PC-9 (cell line): ENCODE measurements around the gene ACOXL. TPM values are rescaled to one million over a fixed set of nuclear protein-coding genes. Genes with fewer than 3 reads are reported as not detected.

ENCODE experiments used
- BruUV-seq: library from RNA; stranded (reverse); fragments of 400-500 nt; replicated peaks from 2 replicates; lab custom pipeline; 2021; lab: Mats Ljungman, UMichigan
- CTCF ChIA-PET: fragments of 300-600 bp; sonication (Branson Sonifier 250); formaldehyde crosslinking; loops from one replicate; lab custom pipeline; 2022; ENCODE audit warnings: antibody characterized with exemption; lab: Charles Lee
- POLR2A ChIA-PET: fragments of 300-600 bp; sonication (Branson Sonifier 250); formaldehyde crosslinking; loops from one replicate; lab custom pipeline; 2022; ENCODE audit warnings: antibody characterized with exemption; ENCODE audit not compliant: unreplicated experiment; lab: Charles Lee
- DNase-seq, 2 experiments: peaks; one replicate each; pipeline versions ENCODE4 v3.0.0 to v3.0.0-alpha.2; 2015 to 2022; ENCODE audit warnings: mixed read lengths in 1 of 2
- H2AFZ ChIP-seq: fragments of 200-600 bp; sonication (generic); 2 replicates; pipeline ENCODE4 v1.8.1; 2017; ENCODE audit warnings: antibody characterized with exemption
- H3F3A ChIP-seq: fragments of 200-600 bp; sonication (generic); 2 replicates; pipeline ENCODE4 v1.8.1; 2017; ENCODE audit warnings: antibody characterized with exemption, mild to moderate bottlenecking, low read depth; ENCODE audit not compliant: insufficient read depth
- H3K27ac ChIP-seq: fragments of 200-600 bp; sonication (generic); 2 replicates; pipeline ENCODE4 v1.6.1; 2016; ENCODE audit warnings: mixed run types
- H3K27me3 ChIP-seq: fragments of 200-600 bp; sonication (generic); 2 replicates; pipeline ENCODE4 v1.6.1; 2016; ENCODE audit warnings: low read depth, mixed run types; ENCODE audit not compliant: insufficient read depth
- H3K36me3 ChIP-seq: fragments of 200-600 bp; sonication (generic); 2 replicates; pipeline ENCODE4 v1.6.1; 2016; ENCODE audit warnings: low read depth, mixed run types
- H3K4me1 ChIP-seq: fragments of 200-600 bp; sonication (generic); replicated peaks from 2 replicates; pipeline ENCODE4 v1.6.1; 2016; ENCODE audit warnings: mixed run types; ENCODE audit not compliant: insufficient read depth
- H3K4me2 ChIP-seq: fragments of 200-600 bp; sonication (generic); 2 replicates; pipeline ENCODE4 v1.6.1; 2017; ENCODE audit warnings: mixed run types
- H3K4me3 ChIP-seq: fragments of 200-600 bp; sonication (generic); 2 replicates; pipeline ENCODE4 v1.6.1; 2016; ENCODE audit warnings: mixed run types
- H3K79me2 ChIP-seq: fragments of 200-600 bp; sonication (generic); 2 replicates; pipeline ENCODE4 v1.6.1; 2017; ENCODE audit warnings: low read depth, mixed run types
- H3K9me2 ChIP-seq: fragments of 200-600 bp; sonication (generic); 2 replicates; pipeline ENCODE4 v1.8.1; 2017; ENCODE audit warnings: mild to moderate bottlenecking; ENCODE audit not compliant: insufficient read depth
- H3K9me3 ChIP-seq: fragments of 200-600 bp; sonication (generic); 2 replicates; pipeline ENCODE4 v1.8.1; 2016; ENCODE audit warnings: low read depth; ENCODE audit not compliant: insufficient read depth
- H4K20me1 ChIP-seq: fragments of 200-600 bp; sonication (generic); 2 replicates; pipeline ENCODE4 v1.8.1; 2017; ENCODE audit not compliant: insufficient read depth
- EZH2 ChIP-seq: fragments of 200-600 bp; sonication (generic); IDR thresholded peaks from 2 replicates; pipeline ENCODE4 v1.8.0; 2017; ENCODE audit warnings: antibody characterized with exemption, low read depth
- intact Hi-C: fragments of 100-400 bp; cut with micrococcal nuclease; formaldehyde crosslinking; loops from one replicate; pipeline ENCODE4 v1.10.0; 2022; ENCODE audit not compliant: unreplicated experiment
- total RNA-seq: library from RNA; stranded (reverse); gene quantifications from 2 replicates; pipeline ENCODE4 v1.2.3, GENCODE V29; 2021
- TF ChIP-seq, protein P1 (sequence below): fragments of 200-600 bp; sonication (generic); conservative IDR thresholded peaks from 2 replicates; pipeline ENCODE4 v1.6.1; 2017; ENCODE audit warnings: mixed run types, antibody characterized with exemption, mild to moderate bottlenecking, moderate library complexity

Gene ACOXL
- total RNA-seq, 1 experiment from 2014 or later: 10.7 TPM

- H3K27me3 ChIP-seq: no peaks in the 10 kb centered on the region
- ChIA-PET CTCF (no interaction called here), POLR2A (no interaction called here)
- H3K27ac ChIP-seq: no peak overlapping the region
- no peak overlapping the region for H2AFZ ChIP-seq
- no TSS peak for BruUV-seq
- no peak for TF ChIP-seq EZH2
- TF ChIP-seq, protein P1, sequence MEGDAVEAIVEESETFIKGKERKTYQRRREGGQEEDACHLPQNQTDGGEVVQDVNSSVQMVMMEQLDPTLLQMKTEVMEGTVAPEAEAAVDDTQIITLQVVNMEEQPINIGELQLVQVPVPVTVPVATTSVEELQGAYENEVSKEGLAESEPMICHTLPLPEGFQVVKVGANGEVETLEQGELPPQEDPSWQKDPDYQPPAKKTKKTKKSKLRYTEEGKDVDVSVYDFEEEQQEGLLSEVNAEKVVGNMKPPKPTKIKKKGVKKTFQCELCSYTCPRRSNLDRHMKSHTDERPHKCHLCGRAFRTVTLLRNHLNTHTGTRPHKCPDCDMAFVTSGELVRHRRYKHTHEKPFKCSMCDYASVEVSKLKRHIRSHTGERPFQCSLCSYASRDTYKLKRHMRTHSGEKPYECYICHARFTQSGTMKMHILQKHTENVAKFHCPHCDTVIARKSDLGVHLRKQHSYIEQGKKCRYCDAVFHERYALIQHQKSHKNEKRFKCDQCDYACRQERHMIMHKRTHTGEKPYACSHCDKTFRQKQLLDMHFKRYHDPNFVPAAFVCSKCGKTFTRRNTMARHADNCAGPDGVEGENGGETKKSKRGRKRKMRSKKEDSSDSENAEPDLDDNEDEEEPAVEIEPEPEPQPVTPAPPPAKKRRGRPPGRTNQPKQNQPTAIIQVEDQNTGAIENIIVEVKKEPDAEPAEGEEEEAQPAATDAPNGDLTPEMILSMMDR: no peak
- intact Hi-C loops: no loop called here
- no peaks in the 10 kb centered on the region for H3K79me2 ChIP-seq
- H3K9me2 ChIP-seq: no peaks in the 10 kb centered on the region
- DNase-seq: no peak
- no peak overlapping the region for H3K4me2 ChIP-seq
- H3K4me3 ChIP-seq: no peak overlapping the region
- no peaks in the 10 kb centered on the region for H3K36me3 ChIP-seq
- H4K20me1 ChIP-seq: no peaks in the 10 kb centered on the region
- H3K9me3 ChIP-seq: no peaks in the 10 kb centered on the region
- no peaks in the 10 kb centered on the region for H3K4me1 ChIP-seq
- no peaks in the 10 kb centered on the region for H3F3A ChIP-seq
These were observed 316.7 kb downstream of the ACOXL start for GRCh38 chr2:111048856-111049768.

- Histone ChIP-seq H3K79me2 (no peaks in the 10 kb centered on the region), H3K9me3 (no peaks in the 10 kb centered on the region), H3K36me3 (no peaks in the 10 kb centered on the region), H3K27ac (no peak overlapping the region), H4K20me1 (no peaks in the 10 kb centered on the region), H3K4me1 (no peaks in the 10 kb centered on the region), H3K9me2 (no peaks in the 10 kb centered on the region), H3K27me3 (no peaks in the 10 kb centered on the region), H3K4me2 (no peak overlapping the region), H3F3A (no peaks in the 10 kb centered on the region), H3K4me3 (no peak overlapping the region), H2AFZ (no peak overlapping the region)
- intact Hi-C loops: no loop called here
- CTCF ChIA-PET: no interaction called here
- POLR2A ChIA-PET: no interaction called here
- TF ChIP-seq, protein P1: no peak
- BruUV-seq: no TSS peak
- peak in 1 of 2 experiments; percentile 39 for DNase-seq
These were observed 317.6 kb downstream of the ACOXL start for GRCh38 chr2:111049792-111050640.

DNA sequence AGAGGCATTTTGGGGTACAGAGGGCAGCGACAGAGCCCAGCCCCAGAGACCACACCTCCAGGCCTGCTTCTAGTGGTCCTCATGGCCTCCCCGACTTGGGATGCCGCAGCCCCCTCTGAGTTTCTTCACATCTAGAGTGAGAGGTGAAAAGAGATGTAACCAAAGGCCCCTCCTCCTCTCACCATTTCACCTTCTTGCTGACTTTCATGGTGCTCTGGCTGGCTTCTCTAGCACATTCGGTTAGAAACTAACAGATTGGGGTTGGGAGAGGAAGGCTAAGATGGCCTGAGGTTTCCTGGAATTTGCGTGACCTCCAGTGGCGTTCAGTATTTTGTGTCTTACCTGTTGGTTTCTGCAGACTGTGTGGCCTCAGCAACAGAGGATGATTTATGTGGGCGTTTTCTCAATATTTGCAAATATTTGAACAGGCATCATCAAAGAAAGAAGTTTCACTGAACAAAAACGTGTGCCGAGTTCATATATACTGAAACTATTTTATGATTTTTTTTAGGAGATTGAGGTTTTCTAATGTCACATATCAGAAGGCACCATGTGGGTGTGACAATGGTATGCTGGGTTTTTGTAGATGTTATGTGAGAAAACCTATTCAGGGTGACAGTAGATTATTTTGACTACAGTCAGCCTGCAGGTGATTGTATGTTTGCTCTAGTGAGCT is 318.5 kb downstream of the ACOXL start:
- POLR2A ChIA-PET: no interaction called here

More for the DNA sequence above, 318.5 kb downstream of the ACOXL start:
- Histone ChIP-seq H3K4me2 (no peak overlapping the region), H3K9me3 (no peaks in the 10 kb centered on the region), H3K79me2 (no peaks in the 10 kb centered on the region), H3K4me1 (no peaks in the 10 kb centered on the region), H3K36me3 (no peaks in the 10 kb centered on the region), H2AFZ (no peak overlapping the region), H3F3A (no peaks in the 10 kb centered on the region), H3K27me3 (no peaks in the 10 kb centered on the region), H3K27ac (no peak overlapping the region), H3K4me3 (no peak overlapping the region), H3K9me2 (no peaks in the 10 kb centered on the region), H4K20me1 (no peaks in the 10 kb centered on the region)
- BruUV-seq: no TSS peak
- intact Hi-C loops: no loop called here
- CTCF ChIA-PET: no interaction called here
- no peak for DNase-seq
- no peak for TF ChIP-seq EZH2
- TF ChIP-seq, protein P1: no peak
